ENCODE results near the gene HES7.

- TF ChIP-seq CTCF (IDR thresholded peaks at IDR 0.05; ENCODE audit: low read depth, low read length): no peak
- TF ChIP-seq EZH2phosphoT487 (IDR thresholded peaks at IDR 0.05; ENCODE audit: low read depth): no peak
Observed at GRCh38 chr17:8138374-8138671, 14.4 kb upstream of the HES7 start.
